GM19467 (cell line): Measurements from ENCODE around the gene RERE.
A peak's percentile ranks its signal among the peaks of the same experiment; 100 is the strongest.

Experiments used
- ATAC-seq: cut with Tn5 transposase; IDR thresholded peaks from one replicate; pipeline ENCODE4 v1.9.1; 2021; ENCODE audit warnings: mild to moderate bottlenecking, moderate library complexity; ENCODE audit not compliant: unreplicated experiment

Gene RERE

DNA sequence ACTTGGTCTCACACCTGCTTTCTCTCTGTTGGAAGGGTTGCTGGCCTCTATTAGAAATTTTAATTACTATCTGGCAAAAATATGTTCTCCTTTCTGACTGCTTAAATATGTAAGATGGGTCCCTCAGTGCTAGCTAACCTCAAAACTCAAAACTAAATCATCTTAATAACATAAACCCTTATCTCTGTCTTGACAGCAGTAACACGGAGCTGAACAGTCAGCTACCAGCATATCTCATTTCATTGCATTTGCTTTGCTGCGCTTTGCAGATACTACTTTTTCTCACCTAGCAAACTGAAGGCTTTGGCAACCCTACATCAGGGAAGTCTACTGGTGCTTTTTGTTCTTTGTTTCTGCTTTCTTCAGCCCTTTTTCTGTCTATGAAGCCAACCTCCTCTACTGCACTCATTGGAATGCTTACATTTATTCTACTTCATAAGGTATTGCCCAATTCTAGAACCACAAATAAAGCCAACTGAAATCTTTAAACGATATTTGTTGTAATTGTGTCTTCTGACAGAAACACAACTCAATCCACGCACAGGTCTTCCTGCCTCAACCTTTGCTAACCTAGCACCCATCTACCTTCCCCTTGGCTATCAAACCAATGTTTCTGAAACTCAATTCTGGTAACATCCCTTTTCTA is 95.6 kb downstream of the RERE start:
- ATAC-seq = no peak

- ATAC-seq = no peak
These were observed 97.1 kb downstream of the RERE start for GRCh38 chr1:8720347-8720746.

DNA sequence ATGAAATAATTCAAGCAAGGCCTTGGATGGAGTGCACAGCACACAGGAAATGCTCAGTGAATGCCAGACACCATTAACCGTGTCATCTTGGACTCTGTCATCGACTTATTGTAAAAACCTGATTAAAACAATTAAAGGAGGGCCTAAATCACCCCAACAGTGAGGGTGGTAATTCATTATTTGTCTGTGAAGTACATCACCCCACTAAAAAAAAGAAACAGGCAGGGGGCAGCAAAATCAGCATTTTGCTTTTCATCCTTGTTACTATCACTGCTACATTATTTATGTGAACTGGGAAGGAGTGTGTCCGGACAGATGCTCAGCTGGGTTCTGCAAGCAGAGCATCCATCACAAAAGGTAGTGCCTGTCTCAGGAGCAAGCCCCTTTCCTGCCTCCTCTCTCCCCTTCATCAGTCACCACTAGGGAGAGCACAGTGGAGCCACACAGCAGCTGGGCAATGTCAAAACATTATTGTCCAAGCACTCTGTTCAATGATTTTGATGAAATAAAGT is 98.5 kb downstream of the RERE start:
- ATAC-seq = no peak

- ATAC-seq = no peak
These were observed 100.3 kb downstream of the RERE start for GRCh38 chr1:8717148-8717547.

GRCh38 chr1:8716238-8716637 is 101.2 kb downstream of the RERE start:
- no peak for ATAC-seq

- ATAC-seq = no peak
These were observed 103.3 kb downstream of the RERE start for GRCh38 chr1:8714173-8714572.

DNA sequence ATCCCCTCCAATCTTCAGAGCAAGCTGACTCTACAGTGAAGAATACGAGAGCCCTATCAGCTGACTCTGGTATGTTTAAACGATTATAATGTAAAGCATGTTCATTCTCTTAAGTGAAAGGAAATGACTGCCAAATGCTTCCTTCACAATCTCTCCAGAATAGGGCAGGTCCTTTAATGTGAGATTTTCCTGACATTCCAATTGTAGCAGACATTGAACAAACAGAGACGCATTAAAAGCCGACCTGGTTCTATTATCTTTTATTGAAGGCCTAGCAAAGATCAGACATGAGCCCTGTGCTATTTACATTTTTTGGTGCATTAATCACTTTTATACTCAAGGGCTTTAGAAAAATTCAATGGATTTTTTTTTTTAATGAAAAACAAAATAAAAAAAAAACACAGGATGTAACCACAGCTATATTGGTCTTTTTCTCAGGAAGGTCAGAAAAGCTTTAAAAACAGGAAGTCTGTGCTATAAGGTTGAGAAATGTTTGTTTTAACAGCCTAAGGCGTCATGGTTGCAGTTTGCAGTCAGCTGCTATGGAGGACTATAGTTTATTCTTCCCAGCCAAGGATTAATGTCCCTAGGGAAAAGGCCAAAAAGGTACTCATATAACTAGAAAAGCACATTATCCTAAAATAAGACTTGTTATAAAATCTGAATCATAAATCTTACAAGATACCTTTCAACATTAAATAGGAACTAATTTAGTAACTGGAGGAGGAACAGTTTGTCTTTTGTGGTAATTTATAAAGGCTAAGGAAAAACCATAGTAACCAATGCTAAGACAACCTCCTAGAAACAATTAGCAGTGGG is 104.8 kb downstream of the RERE start:
- no peak for ATAC-seq

- no peak for ATAC-seq
These were observed 105.5 kb downstream of the RERE start for GRCh38 chr1:8711873-8712412.

DNA sequence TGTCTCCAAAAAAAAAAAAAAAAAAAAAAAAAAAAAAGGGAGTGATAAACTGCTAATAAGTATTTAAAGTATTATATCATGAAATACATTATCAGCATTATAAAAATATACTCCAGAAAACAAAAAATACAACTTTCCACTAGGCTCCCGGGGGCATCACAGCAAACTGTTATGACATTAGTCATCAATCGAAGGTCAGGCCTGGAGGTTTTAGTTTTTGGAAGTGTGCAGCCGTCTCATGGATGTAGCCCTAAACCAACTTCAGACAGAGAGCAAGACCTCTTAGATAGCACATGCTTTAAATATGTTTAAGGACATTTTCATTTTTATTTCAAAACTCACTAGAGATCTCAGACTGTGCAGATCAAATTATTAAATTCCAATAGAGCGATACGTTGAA is 106.3 kb downstream of the RERE start:
- ATAC-seq = no peak

GRCh38 chr1:8708259-8708658 is 109.2 kb downstream of the RERE start:
- no peak for ATAC-seq

DNA sequence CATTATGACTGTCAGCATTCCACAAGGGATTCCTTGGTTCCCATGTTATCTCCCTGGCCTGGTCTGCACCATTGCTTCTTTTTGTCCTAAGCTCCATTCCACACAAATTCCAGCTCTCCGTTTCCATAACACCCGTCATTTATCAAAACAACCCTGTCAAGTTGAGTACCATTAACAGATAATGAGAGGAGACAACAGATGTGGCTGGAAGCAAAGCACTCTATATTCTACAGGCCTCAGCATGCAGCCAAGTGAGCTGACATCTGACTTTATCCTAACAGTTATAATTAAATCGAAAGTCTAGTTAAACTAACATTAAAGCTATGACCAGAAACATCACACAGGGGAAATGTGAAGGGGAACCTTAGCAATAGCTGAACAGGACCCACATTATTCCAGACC is 110.4 kb downstream of the RERE start:
- ATAC-seq = no peak

- no peak for ATAC-seq
These were observed 111.1 kb downstream of the RERE start for GRCh38 chr1:8706291-8706690.

GRCh38 chr1:8704866-8705506 is 112.5 kb downstream of the RERE start:
- no peak for ATAC-seq

DNA sequence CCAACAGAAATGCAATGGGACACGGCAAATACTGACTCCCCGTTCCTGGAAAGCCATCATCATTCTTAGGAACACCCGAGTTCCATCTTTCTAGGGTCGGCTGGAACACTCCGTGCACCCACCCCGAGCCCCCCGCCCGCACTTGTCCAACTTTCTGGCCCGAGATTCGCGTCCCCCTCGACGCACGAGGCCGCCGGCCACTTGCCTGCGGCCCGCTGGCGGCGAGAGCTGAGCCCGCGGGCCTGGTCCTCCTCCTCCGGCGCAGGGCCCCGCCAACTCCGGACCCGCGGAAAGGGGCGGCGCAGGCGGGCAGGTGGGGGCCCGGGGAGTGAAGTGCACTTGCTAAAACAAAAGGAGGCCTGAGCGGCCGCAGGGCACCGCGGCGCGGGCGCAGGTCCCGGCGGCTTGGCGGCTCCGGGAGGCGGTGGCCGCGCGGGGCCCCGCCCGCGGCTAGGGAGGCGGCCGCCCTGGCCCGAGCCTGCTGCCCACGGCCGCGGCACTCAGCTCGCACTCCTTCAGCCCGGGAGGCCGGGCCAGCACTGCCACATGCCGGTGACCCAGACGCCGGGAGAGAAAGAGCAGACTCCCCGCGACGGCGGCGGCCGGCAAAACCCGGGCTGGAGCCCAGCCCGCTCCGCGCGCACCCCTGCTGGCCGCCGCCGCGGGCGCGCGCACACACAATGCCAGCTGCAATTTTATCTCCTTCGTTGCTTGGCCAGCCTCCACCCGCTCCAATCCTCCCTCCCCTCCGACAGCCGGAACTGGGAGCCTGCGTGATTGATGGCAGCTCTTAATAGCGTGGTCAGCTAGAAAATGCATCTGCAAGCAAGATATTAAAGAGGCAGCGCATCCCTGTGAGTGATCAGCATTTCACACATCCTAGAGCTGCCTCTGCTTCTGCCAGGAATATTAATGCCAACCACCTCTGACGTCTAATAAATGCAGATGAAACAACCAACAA is 114.3 kb downstream of the RERE start:
- peak; percentile 65 for ATAC-seq

DNA sequence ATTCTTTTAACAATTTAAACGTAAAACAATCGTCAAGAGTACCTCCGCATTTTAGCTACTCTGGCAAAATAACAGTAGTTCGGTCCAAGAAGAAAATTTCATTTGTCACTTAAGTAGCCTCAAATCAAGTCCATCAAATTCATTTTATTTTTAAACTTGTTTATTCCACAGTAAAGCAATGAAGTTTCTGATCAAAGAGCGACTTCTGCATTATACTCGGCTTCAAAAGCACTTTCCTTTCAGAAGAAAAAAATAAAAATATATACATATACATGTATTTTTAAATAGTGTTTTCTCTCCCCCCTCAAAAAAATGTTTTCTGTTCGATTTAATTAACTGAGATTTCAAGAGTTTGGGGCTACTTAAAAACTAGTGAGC is 115.0 kb downstream of the RERE start:
- ATAC-seq = no peak

- ATAC-seq = no peak
These were observed 115.5 kb downstream of the RERE start for GRCh38 chr1:8701794-8702471.

- no peak for ATAC-seq
These were observed 117.8 kb downstream of the RERE start for GRCh38 chr1:8699679-8700078.

GRCh38 chr1:8698937-8699447 is 118.4 kb downstream of the RERE start:
- no peak for ATAC-seq

DNA sequence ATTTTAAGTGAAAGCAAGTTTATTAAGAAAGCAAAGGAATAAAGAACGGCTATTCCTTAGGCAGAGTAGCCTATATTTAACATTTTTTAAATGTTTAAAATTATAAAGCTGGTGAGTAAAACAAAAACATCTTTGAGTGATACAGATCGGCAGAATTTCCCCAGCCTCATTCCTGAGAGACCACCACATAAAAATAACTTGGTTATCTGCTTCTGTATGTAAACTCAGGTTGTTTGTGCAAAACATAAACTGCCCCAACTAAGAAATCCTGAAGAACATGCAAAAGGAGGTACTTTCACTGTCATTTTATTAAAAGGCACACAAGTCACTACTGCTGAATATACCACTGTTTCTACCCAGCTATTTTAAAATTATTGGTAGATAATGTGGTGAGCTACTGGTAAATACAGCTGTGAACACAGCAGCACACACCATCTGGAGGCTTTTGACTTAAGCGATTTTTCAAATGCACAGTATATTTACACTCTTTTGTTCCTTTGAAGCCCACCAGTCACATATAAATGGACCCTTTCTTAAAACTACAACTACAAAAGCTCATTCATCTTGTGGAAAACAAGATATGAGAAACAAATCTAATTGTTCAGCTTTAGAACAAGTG is 119.3 kb downstream of the RERE start:
- ATAC-seq = no peak
